Endothelial cell of umbilical vein (primary cell): ENCODE measurements around the gene FEZF1. TPM values are rescaled to one million over a fixed set of nuclear protein-coding genes. Genes with fewer than 3 reads are reported as not detected.

ENCODE experiments used
- BruUV-seq: library from RNA; stranded (reverse); fragments of 400-500 nt; replicated peaks from 2 replicates; lab custom pipeline; 2021; lab: Mats Ljungman, UMichigan
- CTCF ChIA-PET: fragments of 300-600, 350-600 bp; sonication (Branson Sonifier 250); formaldehyde crosslinking; loops from one replicate; lab custom pipeline; 2021; ENCODE audit warnings: antibody characterized with exemption, inconsistent platforms; lab: Charles Lee
- POLR2A ChIA-PET: fragments of 300-600, 350-600 bp; sonication (Branson Sonifier 250); formaldehyde crosslinking; loops from one replicate; lab custom pipeline; 2021; ENCODE audit warnings: antibody characterized with exemption, inconsistent platforms; lab: Charles Lee
- DNase-seq: peaks from one replicate; pipeline ENCODE4 v3.0.0-alpha.2; 2011; ENCODE audit warnings: low read depth, low spot score
- FAIRE-seq: peaks from 2 replicates; lab custom pipeline; 2011; peaks lifted over from hg19 to GRCh38; lab: Jason Lieb, UNC
- H2AFZ ChIP-seq: 2 replicates; pipeline ENCODE4 v1.6.0; 2012; ENCODE audit warnings: low read depth, low read length, control low read depth, inconsistent platforms
- H3K27ac ChIP-seq: 2 replicates; pipeline ENCODE4 v1.5.1; 2011; ENCODE audit warnings: low read depth, mild to moderate bottlenecking, control low read depth, low read length, moderate library complexity; ENCODE audit not compliant: insufficient read depth
- H3K27me3 ChIP-seq, 2 experiments: 2 replicates each; pipeline versions ENCODE4 v1.6.0 to v1.6.1; 2011; ENCODE audit warnings: low read length in 2 of 2, mixed read lengths in 1 of 2; ENCODE audit not compliant: control insufficient read depth in 2 of 2, insufficient read depth in 2 of 2
- H3K36me3 ChIP-seq, 2 experiments: 2 replicates in 1 of 2; 3 replicates in 1 of 2; pipeline ENCODE4 v1.5.1; 2011; ENCODE audit warnings: low read length in 2 of 2, mild to moderate bottlenecking in 1 of 2, moderate library complexity in 1 of 2; ENCODE audit not compliant: control insufficient read depth in 2 of 2, insufficient read depth in 2 of 2; ENCODE audit errors: extremely low read depth in 1 of 2
- H3K4me1 ChIP-seq: 3 replicates; pipeline ENCODE4 v1.5.1; 2011; ENCODE audit warnings: mild to moderate bottlenecking, low read length; ENCODE audit not compliant: control insufficient read depth, insufficient read depth; ENCODE audit errors: extremely low read depth
- H3K4me2 ChIP-seq: 2 replicates; pipeline ENCODE4 v1.6.1; 2011; ENCODE audit warnings: low read length, control low read depth, mixed read lengths; ENCODE audit not compliant: insufficient read depth
- H3K4me3 ChIP-seq, 3 experiments: fragments of 200-600 bp in 1 of 3; sonication (generic), shearing (Covaris generic) in 1 of 3; replicated peaks in 1 of 3; 2 replicates each; pipeline ENCODE4 v1.5.1; 2011 to 2016; ENCODE audit warnings: control low read depth in 3 of 3, low read length in 3 of 3, mild to moderate bottlenecking in 2 of 3, inconsistent platforms in 1 of 3, low read depth in 1 of 3, moderate library complexity in 1 of 3; ENCODE audit not compliant: insufficient read depth in 1 of 3
- H3K79me2 ChIP-seq: 2 replicates; pipeline ENCODE4 v1.6.0; 2012; ENCODE audit warnings: low read length, inconsistent platforms; ENCODE audit not compliant: control insufficient read depth, insufficient read depth
- H3K9ac ChIP-seq: replicated peaks from 2 replicates; pipeline ENCODE3; 2011; ENCODE audit warnings: low read length, control low read depth; ENCODE audit not compliant: insufficient read depth; ENCODE audit errors: extremely low read depth
- H3K9me1 ChIP-seq: replicated peaks from 3 replicates; pipeline ENCODE4 v1.6.0; 2011; ENCODE audit warnings: mild to moderate bottlenecking, low read length; ENCODE audit not compliant: control insufficient read depth, insufficient read depth; ENCODE audit errors: extremely low read depth
- H3K9me3 ChIP-seq: replicated peaks from 2 replicates; pipeline ENCODE4 v1.5.1; 2012; ENCODE audit warnings: low read length, inconsistent platforms; ENCODE audit not compliant: control insufficient read depth, insufficient read depth
- H4K20me1 ChIP-seq: replicated peaks from 2 replicates; pipeline ENCODE3; 2011; ENCODE audit warnings: mild to moderate bottlenecking, low read length; ENCODE audit not compliant: control insufficient read depth, insufficient read depth; ENCODE audit errors: extremely low read depth
- CTCF ChIP-seq, 2 donors: IDR thresholded peaks; 1 replicate in 1 of 2; 2 replicates in 1 of 2; pipeline ENCODE4 v1.5.1; 2011; ENCODE audit warnings: low read length in 2 of 2, mild to moderate bottlenecking in 2 of 2, moderate library complexity in 2 of 2, control low read depth in 1 of 2, inconsistent platforms in 1 of 2, low read depth in 1 of 2; ENCODE audit not compliant: insufficient read depth in 1 of 2; ENCODE audit errors: extremely low read depth in 1 of 2
- EZH2 ChIP-seq: IDR thresholded peaks from 2 replicates; pipeline ENCODE4 v1.6.1; 2012; ENCODE audit warnings: borderline replicate concordance, low read depth, mild to moderate bottlenecking, moderate library complexity, low read length, inconsistent platforms; ENCODE audit not compliant: severe bottlenecking
- FOS ChIP-seq: IDR thresholded peaks from 2 replicates; pipeline ENCODE4 v1.6.1; 2011; ENCODE audit warnings: mild to moderate bottlenecking, low read length, moderate library complexity, borderline replicate concordance; ENCODE audit not compliant: insufficient read depth
- GATA2 ChIP-seq: IDR thresholded peaks from 2 replicates; pipeline ENCODE4 v1.7.0; 2011; ENCODE audit warnings: low read depth, mild to moderate bottlenecking, moderate library complexity, mixed read lengths, low read length; ENCODE audit not compliant: insufficient read length, insufficient read depth
- JUN ChIP-seq: IDR thresholded peaks from 2 replicates; pipeline ENCODE4 v1.6.1; 2011; ENCODE audit warnings: borderline replicate concordance, low read depth; ENCODE audit not compliant: insufficient read length, insufficient read depth
- MAX ChIP-seq: IDR thresholded peaks from 2 replicates; pipeline ENCODE4 v1.6.1; 2011; ENCODE audit not compliant: insufficient read depth, insufficient read length
- MYC ChIP-seq: IDR thresholded peaks from one replicate; pipeline ENCODE4 v1.6.1; 2011; ENCODE audit warnings: mild to moderate bottlenecking, low read depth, low read length
- POLR2A ChIP-seq: IDR thresholded peaks from 2 replicates; pipeline ENCODE4 v1.6.1; 2012; ENCODE audit warnings: low read depth, mild to moderate bottlenecking, control low read depth, low read length
- POLR2AphosphoS5 ChIP-seq: IDR thresholded peaks from 2 replicates; pipeline ENCODE4 v1.6.1; 2012; ENCODE audit warnings: low read depth, mild to moderate bottlenecking, control low read depth, low read length, moderate library complexity; ENCODE audit not compliant: insufficient read depth
- dilution Hi-C: fragments of 300-500 bp; cut with MboI; formaldehyde crosslinking; loops from one replicate; pipeline ENCODE4 v1.15.0; 2019; ENCODE audit warnings: low sequenced_read_pairs; ENCODE audit not compliant: extremely low pct_ligation_motif_present
- intact Hi-C: fragments of 100-400 bp; cut with micrococcal nuclease; formaldehyde crosslinking; loops from one replicate; pipeline ENCODE4 v1.10.0; 2022
- polyA plus RNA-seq, 4 experiments: library from polyadenylated mRNA; depleted of rRNA in 3 of 4; stranded (reverse) in 3 of 4; unstranded in 1 of 4; fragments of >200 nt; gene quantifications; 2 replicates each; pipeline versions ENCODE4 v1.2.1 to v1.2.3, GENCODE V29; 2011 to 2012; ENCODE audit warnings: missing spikeins in 1 of 4
- total RNA-seq: library from RNA; stranded (reverse); gene quantifications from 2 replicates; pipeline ENCODE4 v1.2.3, GENCODE V29; 2021

FEZF1 gene
- total and polyA plus RNA-seq, 2 donors (not counting 3 experiments of a cell fraction or from before 2014, with no cell fraction given), result not detected

GRCh38 chr7:122291189-122291588 is 13.4 kb downstream of the FEZF1 start:
- POLR2A ChIA-PET, result no interaction called here

More at GRCh38 chr7:122291189-122291588, 13.4 kb downstream of the FEZF1 start:
- Histone ChIP-seq H3K4me2 (no peak overlapping the region), H3K9me3 (no peaks in the 10 kb centered on the region), H3K27ac (no peak overlapping the region), H2AFZ (no peak overlapping the region), H3K79me2 (no peaks in the 10 kb centered on the region), H4K20me1 (no peaks in the 10 kb centered on the region), H3K4me3 (no peak overlapping the region), H3K9me1 (no peaks in the 10 kb centered on the region), H3K27me3 (peaks cover 14 to 47% of the 10 kb centered on the region in 2 experiments), H3K36me3 (no peaks in the 10 kb centered on the region), H3K4me1 (no peaks in the 10 kb centered on the region), H3K9ac (no peak overlapping the region)
- DNase-seq (no peak), FAIRE-seq (no peak)
- intact Hi-C loops, result loop anchor here (5.0 kb wide), 1 partner anchor 236 kb away; no protein-coding TSS in a partner anchor
- dilution Hi-C loops, result no loop called here
- BruUV-seq, result no TSS peak
- CTCF ChIA-PET, result interaction anchor here (0.8 to 1.3 kb wide), 3 partner anchors 237 to 242 kb away, joined by 3 to 6 read pairs (median 3); no protein-coding TSS in a partner anchor
- no peak for TF ChIP-seq JUN
- no peak for TF ChIP-seq MAX
- no peak for TF ChIP-seq POLR2A
- no peak for TF ChIP-seq EZH2
- TF ChIP-seq GATA2, result no peak
- TF ChIP-seq CTCF (IDR thresholded peaks at IDR 0.05; ENCODE audit: extremely low read depth in 1 of 2, insufficient read depth in 1 of 2, low read depth in 1 of 2, low read length in 2 of 2), result no peak
- TF ChIP-seq MYC, result no peak
- no peak for TF ChIP-seq FOS
- no peak for TF ChIP-seq POLR2AphosphoS5
